HepG2 (cell line): ENCODE measurements around the gene C10orf90. TPM values are rescaled to one million over a fixed set of nuclear protein-coding genes. Genes with fewer than 3 reads are reported as not detected.

ENCODE experiments used
- ATAC-seq: fragments of 200-7000 bp; cut with Tn5 transposase; 3 replicates; pipeline ENCODE4 v1.9.1; 2020; ENCODE audit warnings: mild to moderate bottlenecking, moderate library complexity
- BruUV-seq: library from RNA; stranded (reverse); fragments of 400-500 nt; replicated peaks from 2 replicates; lab custom pipeline; 2021; lab: Mats Ljungman, UMichigan
- CTCF ChIA-PET: fragments of 300-600 bp; formaldehyde crosslinking; extraction: SDS; loops from one replicate; lab custom pipeline; 2021; ENCODE audit warnings: low total read pairs, inconsistent platforms, low intra/inter-chr PET ratio; lab: Yijun Ruan, JAX
- POLR2A ChIA-PET: fragments of 350-600 bp; sonication (Branson Sonifier 250); formaldehyde crosslinking; loops from one replicate; lab custom pipeline; 2020; ENCODE audit warnings: antibody characterized with exemption, inconsistent platforms; lab: Yijun Ruan, JAX
- DNase-seq: peaks from one replicate; pipeline ENCODE4 v3.0.0-alpha.2; 2015; ENCODE audit warnings: low spot score
- FAIRE-seq: peaks from 3 replicates; lab custom pipeline; 2011; peaks lifted over from hg19 to GRCh38; lab: Jason Lieb, UNC
- H2AFZ ChIP-seq: one replicate; pipeline ENCODE4 v1.6.1; 2011; ENCODE audit warnings: low read length, inconsistent platforms
- H3K27ac ChIP-seq: fragments of 300-600 bp; 3 replicates; pipeline ENCODE4 v1.8.0; 2011; ENCODE audit warnings: mixed run types, mild to moderate bottlenecking, mixed read lengths, low read length, inconsistent platforms; ENCODE audit not compliant: insufficient read depth; ENCODE audit errors: extremely low read length
- H3K27me3 ChIP-seq, 2 experiments: fragments of 200-600 bp in 1 of 2; 2 replicates in 1 of 2; 3 replicates in 1 of 2; pipeline versions ENCODE4 v1.6.0 to v1.8.0; 2011; ENCODE audit warnings: low read length in 2 of 2, mild to moderate bottlenecking in 2 of 2, moderate library complexity in 2 of 2, inconsistent platforms in 1 of 2; ENCODE audit not compliant: insufficient read depth in 2 of 2, control insufficient read depth in 1 of 2
- H3K36me3 ChIP-seq, 2 experiments: fragments of 200-600 bp in 1 of 2; replicated peaks in 1 of 2; 2 replicates in 1 of 2; 3 replicates in 1 of 2; pipeline versions ENCODE4 v1.5.1 to v1.8.0; 2011; ENCODE audit warnings: low read length in 2 of 2, inconsistent platforms in 1 of 2; ENCODE audit not compliant: insufficient read depth in 2 of 2, control insufficient read depth in 1 of 2
- H3K4me1 ChIP-seq: 2 replicates; pipeline ENCODE4 v1.5.1; 2012; ENCODE audit warnings: low read length, inconsistent platforms; ENCODE audit not compliant: insufficient read depth
- H3K4me2 ChIP-seq: 2 replicates; pipeline ENCODE4 v1.6.0; 2011; ENCODE audit warnings: low read depth, low read length, inconsistent platforms
- H3K4me3 ChIP-seq, 3 experiments: fragments of 200-600 bp in 1 of 3; sonication (generic), shearing (Covaris generic) in 1 of 3; replicated peaks in 1 of 3; 2 replicates each; pipeline ENCODE4 v1.5.1; 2011 to 2016; ENCODE audit warnings: low read length in 3 of 3, inconsistent platforms in 2 of 3, low read depth in 2 of 3, mild to moderate bottlenecking in 2 of 3, control low read depth in 1 of 3, mixed read lengths in 1 of 3; ENCODE audit not compliant: insufficient read depth in 1 of 3
- H3K79me2 ChIP-seq: one replicate; pipeline ENCODE4 v1.6.1; 2011; ENCODE audit warnings: low read length, inconsistent platforms; ENCODE audit not compliant: insufficient read depth
- H3K9ac ChIP-seq: 2 replicates; pipeline ENCODE4 v1.6.0; 2011; ENCODE audit warnings: mild to moderate bottlenecking, low read depth, low read length, inconsistent platforms; ENCODE audit not compliant: insufficient read depth
- H3K9me3 ChIP-seq: 2 replicates; pipeline ENCODE4 v1.5.1; 2012; ENCODE audit warnings: mild to moderate bottlenecking, low read length
- H4K20me1 ChIP-seq: 2 replicates; pipeline ENCODE4 v1.6.0; 2011; ENCODE audit warnings: inconsistent platforms, mild to moderate bottlenecking, low read length, moderate library complexity; ENCODE audit not compliant: insufficient read depth
- CCDC6 ChIP-seq: sonication (generic); formaldehyde crosslinking; IDR thresholded peaks from 2 replicates; pipeline ENCODE4 v1.8.1; 2022; ENCODE audit warnings: mild to moderate bottlenecking, missing genetic modification reagents, moderate library complexity
- ELF3 ChIP-seq: IDR thresholded peaks from 2 replicates; pipeline ENCODE4 v1.6.1; 2016; ENCODE audit warnings: missing genetic modification reagents, missing compliant biosample characterization
- FOXA3 ChIP-seq: IDR thresholded peaks from 2 replicates; pipeline ENCODE4 v1.6.1; 2016; ENCODE audit warnings: missing genetic modification reagents, missing compliant biosample characterization
- FOXM1 ChIP-seq: sonication (generic); formaldehyde crosslinking; IDR thresholded peaks from 2 replicates; pipeline ENCODE4 v1.5.0; 2020; ENCODE audit warnings: missing genetic modification reagents
- HNF1B ChIP-seq: sonication (generic); formaldehyde crosslinking; IDR thresholded peaks from 2 replicates; pipeline ENCODE4 v1.5.1; 2020; ENCODE audit warnings: mild to moderate bottlenecking, moderate library complexity, missing genetic modification reagents
- MATR3 ChIP-seq: sonication (generic); formaldehyde crosslinking; IDR thresholded peaks from 2 replicates; pipeline ENCODE4 v1.4.0; 2020; ENCODE audit warnings: missing genetic modification reagents
- MBNL3 ChIP-seq: fragments of 250-450 bp; sonication (Bioruptor Pico); conservative IDR thresholded peaks from 2 replicates; pipeline ENCODE4 v1.8.0; 2022; ENCODE audit warnings: mild to moderate bottlenecking, inconsistent platforms
- NR3C1 ChIP-seq: sonication (generic); formaldehyde crosslinking; IDR thresholded peaks from 2 replicates; pipeline ENCODE4 v1.4.0; 2020; ENCODE audit warnings: missing genetic modification reagents
- PRMT3 ChIP-seq: sonication (generic); formaldehyde crosslinking; IDR thresholded peaks from 2 replicates; pipeline ENCODE4 v1.8.1; 2022; ENCODE audit warnings: low read depth, mild to moderate bottlenecking, moderate library complexity, missing genetic modification reagents, borderline replicate concordance
- RBM39 ChIP-seq: fragments of 200-400 bp; formaldehyde crosslinking; IDR thresholded peaks from one replicate; pipeline ENCODE4 v1.6.1; 2018; ENCODE audit warnings: antibody characterized with exemption, mild to moderate bottlenecking, low read depth, low read length; ENCODE audit not compliant: poor library complexity, severe bottlenecking
- ZKSCAN5 ChIP-seq: sonication (generic); formaldehyde crosslinking; IDR thresholded peaks from 2 replicates; pipeline ENCODE4 v1.5.1; 2020; ENCODE audit warnings: mild to moderate bottlenecking, missing genetic modification reagents
- ZNF432 ChIP-seq: sonication (generic); formaldehyde crosslinking; IDR thresholded peaks from 2 replicates; pipeline ENCODE4 v1.5.0; 2020; ENCODE audit warnings: missing genetic modification reagents, mild to moderate bottlenecking, borderline replicate concordance
- WGBS: methylation state at CpG from one replicate; pipeline ENCODE4 v1.1.6; 2017; ENCODE audit warnings: low lambda C conversion rate; 5-methylcytosine and 5-hydroxymethylcytosine counted together
- in situ Hi-C: cut with HindIII; loops from 2 replicates; pipeline ENCODE4 v1.10.0; 2017; ENCODE audit warnings: low pct_unique_long_range_greater_than_20kb; ENCODE audit not compliant: extremely low pct_ligation_motif_present
- intact Hi-C: fragments of 100-400 bp; cut with micrococcal nuclease; formaldehyde crosslinking; loops from one replicate; pipeline ENCODE4 v1.10.0; 2022; ENCODE audit not compliant: unreplicated experiment
- polyA plus RNA-seq, 8 experiments: library from polyadenylated mRNA; depleted of rRNA in 3 of 8; stranded (reverse) in 7 of 8; unstranded in 1 of 8; fragments of >200 nt; fragmentation: Illumina TruSeq in 4 of 8; extraction: Trizol in 4 of 8; gene quantifications; 2 replicates each; pipeline versions ENCODE4 v1.2.1 to v1.2.3, GENCODE V29; 2011 to 2016; ENCODE audit warnings: low read depth in 4 of 8, missing spikeins in 1 of 8, mixed read lengths in 1 of 8; ENCODE audit not compliant: insufficient read depth in 1 of 8
- total RNA-seq, 5 experiments: library from RNA; depleted of rRNA; stranded (reverse); fragments of >200 nt; fragmentation: Illumina TruSeq; extraction: Trizol; gene quantifications; 2 replicates each; pipeline ENCODE4 v1.2.3, GENCODE V29; 2016; ENCODE audit warnings: low read depth in 1 of 5
- TF ChIP-seq, protein P1 (sequence below): sonication (generic); formaldehyde crosslinking; IDR thresholded peaks from 2 replicates; pipeline ENCODE4 v1.5.0; 2020; ENCODE audit warnings: mild to moderate bottlenecking, low read depth, missing genetic modification reagents, borderline replicate concordance
- TF ChIP-seq, protein P2 (sequence below): sonication (generic); formaldehyde crosslinking; IDR thresholded peaks from 2 replicates; pipeline ENCODE4 v1.4.0; 2020; ENCODE audit warnings: mild to moderate bottlenecking, missing genetic modification reagents
- TF ChIP-seq, protein P3 (sequence below): sonication (generic); formaldehyde crosslinking; IDR thresholded peaks from 2 replicates; pipeline ENCODE4 v1.4.0; 2020; ENCODE audit warnings: missing genetic modification reagents

The C10orf90 gene
- total and polyA plus RNA-seq, 2 of the 13 experiments (the other 11 are each of a cell fraction or from before 2014, with no cell fraction given): not detected

GRCh38 chr10:126387931-126388911, 282.3 kb downstream of the C10orf90 start, which contains the start of gene ADAM12:
ADAM12 (minus strand) TSS chr10:126388477; CDS start chr10:126388145, 332 bp downstream.
- Histone ChIP-seq H3K9ac (no peak within 1 kb of the TSS), H3K27me3 (peaks cover 0 to 26% of the 10 kb centered on the region in 2 experiments; a peak in 4 of 5 replicates), H3K4me1 (no peaks in the 10 kb centered on the region), H3K79me2 (no peaks in the 10 kb centered on the region), H3K36me3 (no peaks in the 10 kb centered on the region), H3K4me2 (no peak within 1 kb of the TSS), H4K20me1 (no peaks in the 10 kb centered on the region), H3K4me3 (no peak within 1 kb of the TSS), H3K9me3 (no peaks in the 10 kb centered on the region), H3K27ac (no peak within 1 kb of the TSS), H2AFZ (no peak within 1 kb of the TSS)
- WGBS: 33% methylated on average over 39 of the region's 127 CpGs
- intact Hi-C loops: loop anchor here (1.0 kb wide), 1 partner anchor 406 kb away; no protein-coding TSS in a partner anchor
- ATAC-seq (no peak), FAIRE-seq (no peak), DNase-seq (no peak)
- ChIA-PET POLR2A (no interaction called here), CTCF (no interaction called here)
- no TSS peak for BruUV-seq
- TF ChIP-seq PRMT3 (CRISPR knock-in tag) (no peak), MATR3 (CRISPR knock-in tag) (no peak), ZKSCAN5 (CRISPR knock-in tag) (no peak), FOXM1 (CRISPR knock-in tag) (no peak), ZNF432 (no peak), FOXA3 (CRISPR knock-in tag) (no peak), MBNL3 (CRISPR knock-in tag) (no peak), RBM39 (no peak), HNF1B (CRISPR knock-in tag) (no peak), NR3C1 (CRISPR knock-in tag) (no peak), CCDC6 (CRISPR knock-in tag) (no peak), ELF3 (no peak)
- TF ChIP-seq, protein P1, sequence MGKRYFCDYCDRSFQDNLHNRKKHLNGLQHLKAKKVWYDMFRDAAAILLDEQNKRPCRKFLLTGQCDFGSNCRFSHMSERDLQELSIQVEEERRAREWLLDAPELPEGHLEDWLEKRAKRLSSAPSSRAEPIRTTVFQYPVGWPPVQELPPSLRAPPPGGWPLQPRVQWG (CRISPR knock-in tag): no peak
- TF ChIP-seq, protein P2, sequence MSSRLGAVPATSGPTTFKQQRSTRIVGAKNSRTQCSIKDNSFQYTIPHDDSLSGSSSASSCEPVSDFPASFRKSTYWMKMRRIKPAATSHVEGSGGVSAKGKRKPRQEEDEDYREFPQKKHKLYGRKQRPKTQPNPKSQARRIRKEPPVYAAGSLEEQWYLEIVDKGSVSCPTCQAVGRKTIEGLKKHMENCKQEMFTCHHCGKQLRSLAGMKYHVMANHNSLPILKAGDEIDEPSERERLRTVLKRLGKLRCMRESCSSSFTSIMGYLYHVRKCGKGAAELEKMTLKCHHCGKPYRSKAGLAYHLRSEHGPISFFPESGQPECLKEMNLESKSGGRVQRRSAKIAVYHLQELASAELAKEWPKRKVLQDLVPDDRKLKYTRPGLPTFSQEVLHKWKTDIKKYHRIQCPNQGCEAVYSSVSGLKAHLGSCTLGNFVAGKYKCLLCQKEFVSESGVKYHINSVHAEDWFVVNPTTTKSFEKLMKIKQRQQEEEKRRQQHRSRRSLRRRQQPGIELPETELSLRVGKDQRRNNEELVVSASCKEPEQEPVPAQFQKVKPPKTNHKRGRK (CRISPR knock-in tag): no peak
- TF ChIP-seq, protein P3, sequence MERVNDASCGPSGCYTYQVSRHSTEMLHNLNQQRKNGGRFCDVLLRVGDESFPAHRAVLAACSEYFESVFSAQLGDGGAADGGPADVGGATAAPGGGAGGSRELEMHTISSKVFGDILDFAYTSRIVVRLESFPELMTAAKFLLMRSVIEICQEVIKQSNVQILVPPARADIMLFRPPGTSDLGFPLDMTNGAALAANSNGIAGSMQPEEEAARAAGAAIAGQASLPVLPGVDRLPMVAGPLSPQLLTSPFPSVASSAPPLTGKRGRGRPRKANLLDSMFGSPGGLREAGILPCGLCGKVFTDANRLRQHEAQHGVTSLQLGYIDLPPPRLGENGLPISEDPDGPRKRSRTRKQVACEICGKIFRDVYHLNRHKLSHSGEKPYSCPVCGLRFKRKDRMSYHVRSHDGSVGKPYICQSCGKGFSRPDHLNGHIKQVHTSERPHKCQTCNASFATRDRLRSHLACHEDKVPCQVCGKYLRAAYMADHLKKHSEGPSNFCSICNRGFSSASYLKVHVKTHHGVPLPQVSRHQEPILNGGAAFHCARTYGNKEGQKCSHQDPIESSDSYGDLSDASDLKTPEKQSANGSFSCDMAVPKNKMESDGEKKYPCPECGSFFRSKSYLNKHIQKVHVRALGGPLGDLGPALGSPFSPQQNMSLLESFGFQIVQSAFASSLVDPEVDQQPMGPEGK: no peak
- in situ Hi-C loops: loop anchor here (25.0 kb wide), 1 partner anchor 401 kb away; no protein-coding TSS in a partner anchor
